Stimulated activated CD4-positive, alpha-beta T cell treated with anti-CD3 and anti-CD28 coated beads, TNF-alpha, amount 100 ng/mL, for 1 hour (primary cell): Measurements from ENCODE around the gene GRIK1.
"Not testable (repeated sequence)": the region's sequence is repeated elsewhere in the genome, so short reads cannot be mapped to it uniquely, and the experiment has no call there.

Experiments
- DNase-seq, 3 donors: peaks; one replicate each; pipeline ENCODE4 v3.0.0-alpha.2; 2020; ENCODE audit warnings: low read depth in 3 of 3, low spot score in 1 of 3

GRIK1 gene

DNA sequence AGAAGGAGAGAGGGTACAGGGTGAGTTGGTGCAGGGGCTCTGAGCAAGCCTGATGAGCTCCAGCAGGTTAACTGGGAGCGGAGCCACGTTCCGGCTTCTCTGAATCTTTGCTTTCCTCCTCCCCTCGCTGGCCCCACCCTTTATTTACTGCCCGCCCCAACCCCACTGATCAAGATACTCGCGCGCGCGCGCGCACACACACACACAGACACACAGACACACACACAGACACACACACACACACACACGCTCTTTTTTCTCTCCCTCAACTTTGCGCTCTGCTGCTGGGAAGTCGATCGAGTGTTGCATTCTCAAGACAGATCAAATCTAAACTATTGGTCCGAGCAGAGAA, at the start of gene GRIK1:
Gene GRIK1 (minus strand): TSS at position 73 of the 352 bp plus-strand sequence.
- no peak for DNase-seq

DNA sequence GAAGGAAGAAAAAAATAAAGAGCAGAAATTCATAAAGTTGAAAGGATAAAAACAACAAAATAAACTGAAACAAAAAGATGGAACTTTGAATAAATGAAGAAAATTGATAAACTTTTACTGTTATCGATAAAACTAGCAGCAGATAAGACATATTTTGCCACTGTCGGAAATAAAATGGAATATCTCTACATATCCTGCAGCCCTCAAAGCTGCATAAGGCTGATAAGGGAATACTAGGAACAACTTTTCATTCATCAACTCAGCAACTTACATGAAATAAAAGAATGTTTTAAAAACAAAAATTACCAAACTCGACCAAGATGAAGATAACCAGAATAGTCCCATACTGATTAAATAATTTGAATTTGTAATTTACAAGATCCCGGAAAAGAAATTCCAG, 48.0 kb upstream of the GRIK1 start:
- no peak for DNase-seq

DNA sequence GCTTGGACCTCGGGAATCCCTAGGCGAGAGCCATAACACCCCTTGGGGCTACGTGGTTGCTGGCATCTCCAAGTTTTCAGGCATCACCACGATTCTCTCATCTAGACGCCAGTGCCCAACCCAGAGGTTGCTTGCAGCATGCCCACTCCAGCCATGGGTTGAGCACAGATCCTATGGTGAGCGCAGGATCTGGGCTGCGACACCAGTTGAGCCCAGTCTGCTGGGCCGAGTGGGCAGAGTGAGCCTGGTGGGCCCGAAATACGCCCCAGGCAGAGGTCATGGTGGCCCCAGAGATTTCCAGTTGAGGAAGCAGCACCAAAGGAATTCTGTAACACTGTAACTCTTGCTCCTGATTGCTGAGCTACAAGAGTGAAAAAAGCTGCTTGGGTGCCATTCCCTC, 46.1 kb upstream of the GRIK1 start:
- DNase-seq, result no peak

- no peak for DNase-seq
Measured at GRCh38 chr21:29979043-29979442, 39.2 kb upstream of the GRIK1 start.

- no peak for DNase-seq
Measured at GRCh38 chr21:29975776-29976175, 36.0 kb upstream of the GRIK1 start.

- DNase-seq, result no peak
Measured at GRCh38 chr21:29973258-29973657, 33.5 kb upstream of the GRIK1 start.

GRCh38 chr21:29961291-29962027, 21.7 kb upstream of the GRIK1 start:
- no peak for DNase-seq

DNA sequence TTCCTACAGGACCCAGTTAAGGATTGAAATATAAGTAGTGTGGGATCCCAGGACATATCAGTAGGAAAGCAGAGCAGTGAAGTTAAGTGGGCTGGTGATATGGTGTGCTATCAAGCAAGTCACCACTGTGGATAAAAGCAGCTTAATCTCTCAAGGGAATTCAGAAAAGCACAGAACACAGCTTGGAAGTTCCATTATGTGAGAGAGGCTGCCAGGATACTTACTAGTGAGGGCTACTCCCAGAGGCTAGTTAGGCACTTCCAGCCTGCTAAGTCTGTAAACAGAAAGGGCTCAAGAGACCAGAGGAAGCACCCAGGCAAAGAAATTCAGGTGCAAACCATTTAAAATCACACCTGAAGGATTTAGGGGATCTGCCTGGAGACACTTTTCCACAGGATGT, 18.8 kb upstream of the GRIK1 start:
- no peak for DNase-seq

- not testable (repeated sequence) for DNase-seq
Measured at GRCh38 chr21:29958035-29958434, 18.2 kb upstream of the GRIK1 start.

DNA sequence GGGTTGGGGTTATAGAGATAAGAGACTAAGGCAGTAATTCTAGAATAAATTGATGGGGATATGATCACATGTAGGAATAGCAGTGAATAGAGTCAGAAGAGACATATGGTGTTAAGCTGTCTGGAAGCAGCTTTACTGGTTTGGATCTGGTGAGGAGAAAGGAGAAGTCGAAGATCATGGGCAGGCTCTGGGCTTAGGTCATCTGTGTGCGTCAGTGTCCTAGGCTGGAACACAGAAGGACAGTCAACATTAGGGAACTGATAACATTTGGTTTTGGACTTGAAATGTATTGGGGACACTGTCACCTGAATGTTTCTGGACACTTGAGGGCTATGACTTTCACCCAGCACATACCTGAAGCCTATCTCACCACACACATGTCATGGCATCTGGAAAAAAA, 13.9 kb upstream of the GRIK1 start:
- no peak for DNase-seq

DNA sequence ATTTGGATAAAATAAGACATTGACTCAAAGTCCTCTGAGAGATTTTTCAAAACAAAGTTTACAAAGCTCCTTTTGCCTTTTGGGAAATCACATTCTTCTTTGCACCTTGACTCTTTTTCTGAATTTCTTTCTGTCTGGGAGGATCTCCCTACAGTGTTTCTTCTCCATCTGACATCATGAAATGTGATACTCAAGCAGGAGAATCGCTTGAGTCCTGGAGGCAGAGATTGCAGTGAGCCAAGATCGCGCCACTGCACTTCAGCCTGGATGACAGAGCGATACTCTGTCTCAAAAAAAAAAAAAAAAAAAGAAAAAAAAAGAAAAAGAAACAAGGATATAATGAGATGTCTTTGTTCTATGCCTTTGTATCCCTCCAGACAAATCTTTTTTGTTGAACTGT, 13.3 kb upstream of the GRIK1 start:
- no peak for DNase-seq

- DNase-seq, result no peak
Measured at GRCh38 chr21:29951911-29952310, 12.1 kb upstream of the GRIK1 start.

GRCh38 chr21:29949991-29950390, 10.2 kb upstream of the GRIK1 start:
- no peak for DNase-seq

GRCh38 chr21:29947119-29947518, 7.3 kb upstream of the GRIK1 start:
- no peak for DNase-seq

GRCh38 chr21:29943885-29944284, 4.1 kb upstream of the GRIK1 start:
- no peak for DNase-seq

- DNase-seq, result no peak
Measured at GRCh38 chr21:29942034-29942433, 2.2 kb upstream of the GRIK1 start.

- DNase-seq, result no peak
Measured at GRCh38 chr21:29940991-29941390, 1.2 kb upstream of the GRIK1 start.

- no peak for DNase-seq
Measured at GRCh38 chr21:29940361-29940760, 565 bp upstream of the GRIK1 start.

DNA sequence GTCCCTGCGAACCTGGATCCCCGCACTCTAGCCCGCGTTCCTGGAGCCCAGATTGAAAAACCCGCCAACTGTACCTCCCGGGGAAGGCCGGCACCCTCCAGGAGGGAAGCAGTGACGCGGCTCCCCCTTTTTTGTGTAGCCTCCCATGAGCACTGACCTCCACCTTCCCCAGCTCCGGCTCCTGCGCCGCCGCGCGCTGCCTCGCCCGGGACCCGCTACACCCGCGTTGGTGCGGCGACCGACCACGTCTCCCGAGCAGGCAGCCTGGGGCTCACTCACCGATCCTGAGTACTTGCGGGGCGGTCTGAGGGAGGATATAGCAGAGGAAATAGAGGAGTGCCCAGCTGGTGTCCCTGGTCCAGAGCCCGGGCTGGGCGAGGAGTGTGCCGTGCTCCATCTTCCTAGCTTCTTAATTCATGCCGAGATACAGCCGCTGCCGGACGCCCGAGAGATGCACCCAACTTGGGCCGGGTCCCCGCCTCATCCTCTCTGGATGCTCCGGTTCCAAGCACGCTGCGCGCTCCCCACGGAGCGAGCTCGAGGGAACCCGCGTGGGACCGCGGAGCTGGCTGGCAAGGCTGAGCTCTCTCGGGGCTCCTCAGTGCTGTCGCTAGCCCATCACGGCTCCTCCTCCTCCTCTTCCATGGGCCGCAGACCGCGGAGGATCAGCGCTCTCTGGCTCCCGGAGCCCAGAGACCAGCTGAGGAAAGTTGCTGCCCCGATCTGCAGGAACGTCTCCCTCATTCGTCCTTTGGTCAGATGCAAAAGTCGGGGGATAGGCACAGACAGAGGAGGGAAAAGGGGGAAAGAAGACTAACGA, 482 bp downstream of the GRIK1 start:
- DNase-seq, result no peak

DNA sequence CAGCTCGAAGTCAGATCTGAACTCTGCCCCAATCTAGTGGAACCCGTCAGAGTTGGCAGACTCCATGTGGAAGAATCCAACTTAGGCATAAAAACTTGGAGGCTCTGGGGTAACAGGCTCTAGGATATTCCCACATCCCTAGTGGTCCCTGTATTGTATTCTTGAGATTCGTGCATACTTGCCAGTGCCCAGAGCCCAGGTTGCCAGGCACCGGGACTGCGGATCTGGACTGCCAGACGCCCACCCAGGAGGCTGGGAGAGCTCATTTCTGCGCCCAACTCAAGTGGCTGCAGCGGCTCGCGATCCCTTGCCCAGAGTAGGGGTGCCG, 1.1 kb downstream of the GRIK1 start:
- DNase-seq, result no peak

GRCh38 chr21:29933088-29933487, 6.7 kb downstream of the GRIK1 start:
- DNase-seq, result no peak

DNA sequence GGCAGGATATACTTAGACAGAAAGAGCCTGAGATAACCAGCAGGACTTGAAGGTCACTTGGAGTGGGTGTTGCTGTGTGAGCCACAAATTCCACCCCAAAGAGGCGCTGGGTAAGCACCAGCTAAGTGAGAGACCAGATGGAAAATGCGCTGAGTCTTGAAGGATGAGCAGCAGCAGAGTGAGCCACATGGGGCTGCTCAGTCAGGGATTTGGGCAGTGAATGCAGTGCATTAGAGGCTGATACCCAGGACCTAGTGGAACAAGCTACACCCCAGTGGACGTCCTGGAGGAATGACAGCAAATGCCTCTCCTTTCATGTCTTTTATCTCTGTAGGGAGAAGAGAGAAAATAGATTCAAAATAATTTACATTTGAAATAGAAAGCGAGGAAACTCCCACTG, 11.3 kb downstream of the GRIK1 start:
- no peak for DNase-seq

- no peak for DNase-seq
Measured at GRCh38 chr21:29920938-29921337, 18.9 kb downstream of the GRIK1 start.
